Measurements from ENCODE around the gene CLPTM1. TPM values are rescaled to one million over a fixed set of nuclear protein-coding genes. Genes with fewer than 3 reads are reported as not detected.
A peak's percentile ranks its signal among the peaks of the same experiment; 100 is the strongest.

Gene CLPTM1
- total and polyA plus RNA-seq, 9 of the 15 experiments (the other 6 are each of a cell fraction or from before 2014, with no cell fraction given), result 0.37 to 96.0 (median 27.5) TPM

DNA sequence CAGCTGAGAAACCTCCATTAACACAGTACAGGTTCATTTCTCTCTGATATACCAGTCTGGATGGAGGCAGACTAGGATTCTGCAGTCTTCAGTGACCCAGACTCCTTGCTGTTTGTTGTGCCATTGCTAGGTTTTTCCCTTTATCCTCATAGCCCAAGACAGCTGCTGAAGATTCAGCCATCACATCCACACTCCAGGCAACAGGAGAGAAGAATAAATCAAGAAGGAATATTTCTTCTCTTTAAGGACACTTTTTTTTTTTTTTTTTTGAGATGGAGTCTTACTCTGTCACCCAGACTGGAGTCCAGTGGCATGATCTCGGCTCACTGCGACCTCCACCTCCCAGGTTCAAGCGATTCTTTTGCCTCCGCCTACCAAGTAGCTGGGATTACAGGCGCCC is 14.3 kb downstream of the CLPTM1 start:
- 89% methylated on average over 3 of the region's 5 CpGs for WGBS (ENCODE audit: insufficient coverage, low coverage, missing lambda C conversion rate)
- POLR2A ChIA-PET, result interaction anchor here (0.6 kb wide), 1 partner anchor 20 kb away, joined by 3 read pairs; no protein-coding TSS in a partner anchor
- FAIRE-seq (no peak), ATAC-seq (no peak), DNase-seq (ENCODE audit: extremely low read depth in 1 of 4, low spot score in 3 of 4) (no peak)
- no peak overlapping the region for H3K4me2 ChIP-seq (ENCODE audit: insufficient read depth, low read length)
- no peak overlapping the region for H3K27ac ChIP-seq (ENCODE audit: extremely low read depth, low read depth, low read length)
- H2AFZ ChIP-seq (ENCODE audit: low read depth, low read length), result no peak overlapping the region
- BruUV-seq (replicated peaks), result no TSS peak
- H3K4me3 ChIP-seq, result no peak overlapping the region
- intact Hi-C loops (cut with micrococcal nuclease) (no loop called here), in situ Hi-C loops (cut with MboI) (no loop called here)
- H3K9me1 ChIP-seq (ENCODE audit: control insufficient read depth, insufficient read depth, low read length), result no peaks in the 10 kb centered on the region
- H3K36me3 ChIP-seq (ENCODE audit: control insufficient read depth, insufficient read depth, low read length), result peaks cover 54% of the 10 kb centered on the region; the same call in 2 of the 3 replicates
- no peak overlapping the region for H3K9ac ChIP-seq (ENCODE audit: insufficient read depth in 1 of 2, low read depth in 2 of 2, low read length in 2 of 2)
- no peaks in the 10 kb centered on the region for H3K27me3 ChIP-seq (ENCODE audit: control insufficient read depth in 2 of 2, insufficient read depth in 2 of 2, low read length in 2 of 2)
- CTCF ChIA-PET (ENCODE audit: low intra/inter-chr PET ratio), result no interaction called here
- H4K20me1 ChIP-seq (replicated peaks; ENCODE audit: control insufficient read depth, insufficient read depth, low read length), result no peaks in the 10 kb centered on the region
- H3K4me1 ChIP-seq (replicated peaks in 1 of 2; ENCODE audit: control insufficient read depth in 2 of 2, insufficient read depth in 2 of 2, low read length in 2 of 2), result peaks cover 0 to 5% of the 10 kb centered on the region in 2 experiments; a peak in 1 of 5 replicates
- no peaks in the 10 kb centered on the region for H3K9me3 ChIP-seq (replicated peaks; ENCODE audit: control insufficient read depth, insufficient read depth, low read depth, low read length)
- H3K79me2 ChIP-seq (ENCODE audit: control insufficient read depth, insufficient read depth, low read length), result peaks cover 3% of the 10 kb centered on the region; the same call in 1 of the 3 replicates
- TF ChIP-seq IRF2 (CRISPR knock-in tag; IDR thresholded peaks at IDR 0.05) (no peak), HLTF (IDR thresholded peaks at IDR 0.05) (0 out of 2 replicates have a peak, but pooled peaks have one; percentile 61), SMARCA5 (IDR thresholded peaks at IDR 0.05) (no peak), RBM25 (IDR thresholded peaks at IDR 0.05; ENCODE audit: low read depth, low read length, severe bottlenecking) (peak; percentile 54), ZNF785 (CRISPR knock-in tag; IDR thresholded peaks at IDR 0.05) (no peak), EWSR1 (IDR thresholded peaks at IDR 0.05; ENCODE audit: borderline replicate concordance, low read depth, partially characterized antibody) (no peak), WHSC1 (IDR thresholded peaks at IDR 0.05; ENCODE audit: low read length) (no peak), ZNF717 (CRISPR knock-in tag; IDR thresholded peaks at IDR 0.05) (no peak), FOXK2 (conservative IDR thresholded peaks at IDR 0.05 in 1 of 2, IDR thresholded peaks at IDR 0.05 in 1 of 2; ENCODE audit: low read depth in 2 of 2) (no peak), MAFF (IDR thresholded peaks at IDR 0.05; ENCODE audit: low read length) (no peak), TRIM28 (IDR thresholded peaks at IDR 0.05) (no peak), RFX7 (CRISPR knock-in tag; IDR thresholded peaks at IDR 0.05) (no peak)
- TF ChIP-seq, protein P1, sequence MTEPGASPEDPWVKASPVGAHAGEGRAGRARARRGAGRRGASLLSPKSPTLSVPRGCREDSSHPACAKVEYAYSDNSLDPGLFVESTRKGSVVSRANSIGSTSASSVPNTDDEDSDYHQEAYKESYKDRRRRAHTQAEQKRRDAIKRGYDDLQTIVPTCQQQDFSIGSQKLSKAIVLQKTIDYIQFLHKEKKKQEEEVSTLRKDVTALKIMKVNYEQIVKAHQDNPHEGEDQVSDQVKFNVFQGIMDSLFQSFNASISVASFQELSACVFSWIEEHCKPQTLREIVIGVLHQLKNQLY (CRISPR knock-in tag; conservative IDR thresholded peaks at IDR 0.05), result no peak
- TF ChIP-seq, protein P2, sequence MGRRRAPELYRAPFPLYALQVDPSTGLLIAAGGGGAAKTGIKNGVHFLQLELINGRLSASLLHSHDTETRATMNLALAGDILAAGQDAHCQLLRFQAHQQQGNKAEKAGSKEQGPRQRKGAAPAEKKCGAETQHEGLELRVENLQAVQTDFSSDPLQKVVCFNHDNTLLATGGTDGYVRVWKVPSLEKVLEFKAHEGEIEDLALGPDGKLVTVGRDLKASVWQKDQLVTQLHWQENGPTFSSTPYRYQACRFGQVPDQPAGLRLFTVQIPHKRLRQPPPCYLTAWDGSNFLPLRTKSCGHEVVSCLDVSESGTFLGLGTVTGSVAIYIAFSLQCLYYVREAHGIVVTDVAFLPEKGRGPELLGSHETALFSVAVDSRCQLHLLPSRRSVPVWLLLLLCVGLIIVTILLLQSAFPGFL (CRISPR knock-in tag; IDR thresholded peaks at IDR 0.05), result no peak
- TF ChIP-seq, protein P3, sequence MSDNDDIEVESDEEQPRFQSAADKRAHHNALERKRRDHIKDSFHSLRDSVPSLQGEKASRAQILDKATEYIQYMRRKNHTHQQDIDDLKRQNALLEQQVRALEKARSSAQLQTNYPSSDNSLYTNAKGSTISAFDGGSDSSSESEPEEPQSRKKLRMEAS (CRISPR knock-in tag; IDR thresholded peaks at IDR 0.05), result no peak
- TF ChIP-seq, protein P4, sequence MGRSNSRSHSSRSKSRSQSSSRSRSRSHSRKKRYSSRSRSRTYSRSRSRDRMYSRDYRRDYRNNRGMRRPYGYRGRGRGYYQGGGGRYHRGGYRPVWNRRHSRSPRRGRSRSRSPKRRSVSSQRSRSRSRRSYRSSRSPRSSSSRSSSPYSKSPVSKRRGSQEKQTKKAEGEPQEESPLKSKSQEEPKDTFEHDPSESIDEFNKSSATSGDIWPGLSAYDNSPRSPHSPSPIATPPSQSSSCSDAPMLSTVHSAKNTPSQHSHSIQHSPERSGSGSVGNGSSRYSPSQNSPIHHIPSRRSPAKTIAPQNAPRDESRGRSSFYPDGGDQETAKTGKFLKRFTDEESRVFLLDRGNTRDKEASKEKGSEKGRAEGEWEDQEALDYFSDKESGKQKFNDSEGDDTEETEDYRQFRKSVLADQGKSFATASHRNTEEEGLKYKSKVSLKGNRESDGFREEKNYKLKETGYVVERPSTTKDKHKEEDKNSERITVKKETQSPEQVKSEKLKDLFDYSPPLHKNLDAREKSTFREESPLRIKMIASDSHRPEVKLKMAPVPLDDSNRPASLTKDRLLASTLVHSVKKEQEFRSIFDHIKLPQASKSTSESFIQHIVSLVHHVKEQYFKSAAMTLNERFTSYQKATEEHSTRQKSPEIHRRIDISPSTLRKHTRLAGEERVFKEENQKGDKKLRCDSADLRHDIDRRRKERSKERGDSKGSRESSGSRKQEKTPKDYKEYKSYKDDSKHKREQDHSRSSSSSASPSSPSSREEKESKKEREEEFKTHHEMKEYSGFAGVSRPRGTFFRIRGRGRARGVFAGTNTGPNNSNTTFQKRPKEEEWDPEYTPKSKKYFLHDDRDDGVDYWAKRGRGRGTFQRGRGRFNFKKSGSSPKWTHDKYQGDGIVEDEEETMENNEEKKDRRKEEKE (IDR thresholded peaks at IDR 0.05; ENCODE audit: borderline replicate concordance in 1 of 2, control insufficient read depth in 1 of 2, low read depth in 2 of 2, low read length in 1 of 2), result no peak
- TF ChIP-seq, protein P5, sequence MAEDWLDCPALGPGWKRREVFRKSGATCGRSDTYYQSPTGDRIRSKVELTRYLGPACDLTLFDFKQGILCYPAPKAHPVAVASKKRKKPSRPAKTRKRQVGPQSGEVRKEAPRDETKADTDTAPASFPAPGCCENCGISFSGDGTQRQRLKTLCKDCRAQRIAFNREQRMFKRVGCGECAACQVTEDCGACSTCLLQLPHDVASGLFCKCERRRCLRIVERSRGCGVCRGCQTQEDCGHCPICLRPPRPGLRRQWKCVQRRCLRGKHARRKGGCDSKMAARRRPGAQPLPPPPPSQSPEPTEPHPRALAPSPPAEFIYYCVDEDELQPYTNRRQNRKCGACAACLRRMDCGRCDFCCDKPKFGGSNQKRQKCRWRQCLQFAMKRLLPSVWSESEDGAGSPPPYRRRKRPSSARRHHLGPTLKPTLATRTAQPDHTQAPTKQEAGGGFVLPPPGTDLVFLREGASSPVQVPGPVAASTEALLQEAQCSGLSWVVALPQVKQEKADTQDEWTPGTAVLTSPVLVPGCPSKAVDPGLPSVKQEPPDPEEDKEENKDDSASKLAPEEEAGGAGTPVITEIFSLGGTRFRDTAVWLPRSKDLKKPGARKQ (CRISPR knock-in tag; IDR thresholded peaks at IDR 0.05), result no peak

Measured in K562 (cell line).